Activated CD4-positive, alpha-beta T cell treated with anti-CD3 and anti-CD28 coated beads, Interleukin-2, Interleukin-4, amounts not matched to agents 100 ng/mL and 50 ng/mL, durations not matched to agents 16 hours and 8 hours (primary cell): ENCODE data around the gene WDFY3.
"Not testable (repeated sequence)": the region's sequence is repeated elsewhere in the genome, so short reads cannot be mapped to it uniquely, and the experiment has no call there.

ENCODE experiments used
- DNase-seq: peaks from one replicate; pipeline ENCODE4 v3.0.0-alpha.2; 2020; ENCODE audit warnings: low spot score

Gene WDFY3

DNA sequence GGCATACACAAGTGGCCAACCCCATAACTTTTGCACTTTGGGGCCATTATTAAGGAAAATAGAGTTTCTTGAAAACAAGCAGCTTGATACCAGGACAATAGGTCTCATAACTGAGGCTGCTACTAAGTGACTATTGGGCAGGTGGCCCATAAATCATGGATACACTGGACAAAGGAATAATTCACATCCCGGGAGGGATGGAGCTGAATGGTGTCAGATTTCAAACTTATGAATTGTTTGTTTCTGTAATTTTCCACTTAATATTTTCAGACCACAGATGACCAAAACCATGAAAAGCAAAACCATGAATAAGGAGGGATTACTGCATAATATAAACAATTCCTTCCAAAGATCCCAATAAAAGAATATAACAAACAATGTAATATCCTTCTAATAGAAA, 114.4 kb downstream of the WDFY3 start:
- DNase-seq, result no peak

DNA sequence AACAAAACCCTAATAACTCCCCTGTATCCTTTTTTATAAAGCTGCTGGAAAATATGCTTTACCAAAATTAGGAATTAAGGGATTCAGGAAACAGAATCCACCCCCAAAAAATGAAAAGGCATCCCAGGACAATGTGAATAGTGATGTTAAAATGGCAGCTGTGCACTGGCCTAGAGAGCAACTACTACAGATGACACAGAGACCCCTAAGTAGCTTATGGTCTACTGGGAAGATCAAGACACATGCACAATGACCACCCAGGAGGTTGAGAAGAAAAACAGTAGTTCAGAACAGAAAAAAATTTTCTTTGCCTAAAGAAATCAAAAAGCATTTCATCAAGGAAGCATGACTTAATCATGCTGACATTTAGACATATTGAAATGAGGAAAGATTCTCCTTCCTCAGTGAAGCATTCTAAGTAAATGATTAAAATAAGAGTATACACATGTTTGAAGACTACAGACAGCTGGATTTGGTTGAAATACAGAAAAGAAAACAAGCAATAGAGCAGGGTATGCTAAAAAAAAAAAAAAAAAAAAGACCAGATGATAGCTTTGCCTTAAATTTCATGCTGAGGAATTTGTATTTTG, 117.3 kb downstream of the WDFY3 start:
- no peak for DNase-seq

DNA sequence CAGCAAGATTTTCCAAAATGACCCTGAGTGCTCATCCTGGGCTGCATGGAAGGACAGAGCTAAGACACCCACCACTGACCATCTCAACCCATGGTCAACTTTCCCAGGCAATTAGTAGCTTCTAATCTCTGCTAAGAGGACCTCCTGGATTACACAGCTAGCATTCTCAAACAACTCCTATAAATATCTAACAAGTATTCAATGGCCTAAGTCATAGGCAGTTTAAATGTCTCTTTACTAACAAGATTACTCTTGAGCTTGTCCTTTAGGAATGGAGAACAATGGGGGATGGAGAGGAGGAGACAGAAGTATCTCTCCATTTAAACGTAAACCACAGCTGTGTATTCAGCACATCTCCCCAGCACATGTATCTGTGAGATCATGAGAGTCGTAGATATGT, 118.1 kb downstream of the WDFY3 start:
- DNase-seq, result no peak

DNA sequence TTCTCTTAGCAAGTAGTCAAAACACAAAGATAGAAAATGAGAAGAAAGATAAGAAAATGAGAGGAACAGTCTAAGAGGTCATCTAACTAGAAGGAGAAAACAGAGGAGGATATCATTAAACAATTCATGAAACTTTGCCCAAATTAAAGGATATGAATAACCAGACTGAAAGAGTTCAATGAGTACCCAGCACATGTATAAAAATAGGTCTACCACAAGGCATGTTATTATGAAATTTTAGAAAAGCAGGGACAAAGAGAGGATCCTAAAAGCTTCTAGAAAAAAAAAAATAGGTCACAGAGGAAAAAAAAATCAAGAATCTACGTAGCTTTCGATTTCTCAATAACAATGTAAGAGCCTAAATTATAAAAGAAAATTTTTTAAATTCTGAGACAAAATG, 118.5 kb downstream of the WDFY3 start:
- DNase-seq, result no peak

DNA sequence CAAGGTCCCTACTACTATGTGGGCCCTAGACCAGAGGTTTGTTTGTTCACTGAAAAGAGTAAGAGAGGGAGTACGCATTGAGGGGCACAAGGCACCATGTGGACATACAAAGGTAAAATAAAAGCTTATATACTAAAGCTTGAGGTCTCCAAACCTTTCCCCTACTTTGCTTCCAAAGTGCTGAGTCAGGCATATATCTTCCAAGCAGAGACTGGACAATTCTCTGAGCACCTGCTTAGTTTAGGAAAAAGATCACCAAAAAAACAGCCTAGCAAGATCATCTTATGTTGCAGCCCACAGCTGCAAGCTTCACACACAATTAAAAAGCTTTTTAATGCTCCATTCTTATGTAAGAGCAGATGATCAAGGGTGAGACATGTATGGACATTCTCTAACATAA, 119.5 kb downstream of the WDFY3 start:
- DNase-seq, result no peak

DNA sequence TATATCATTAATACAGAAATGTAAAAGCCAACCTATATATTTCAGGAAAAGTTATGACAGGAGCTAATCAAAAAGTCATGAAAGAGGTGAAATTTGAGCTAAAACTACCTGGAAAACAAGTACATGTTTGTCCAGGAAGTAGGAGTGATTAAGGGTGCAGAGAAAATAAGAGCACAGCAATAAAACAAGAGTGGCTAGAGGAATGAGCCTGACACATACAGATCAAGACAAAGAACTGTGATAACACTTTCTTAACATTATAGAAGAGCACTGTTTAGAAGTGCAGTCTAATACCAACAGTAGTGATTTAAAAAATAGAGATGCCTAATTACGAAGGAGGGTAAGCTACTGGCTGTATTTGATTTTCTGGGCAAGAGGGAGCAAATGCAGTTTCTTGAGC, 125.1 kb downstream of the WDFY3 start:
- no peak for DNase-seq

DNA sequence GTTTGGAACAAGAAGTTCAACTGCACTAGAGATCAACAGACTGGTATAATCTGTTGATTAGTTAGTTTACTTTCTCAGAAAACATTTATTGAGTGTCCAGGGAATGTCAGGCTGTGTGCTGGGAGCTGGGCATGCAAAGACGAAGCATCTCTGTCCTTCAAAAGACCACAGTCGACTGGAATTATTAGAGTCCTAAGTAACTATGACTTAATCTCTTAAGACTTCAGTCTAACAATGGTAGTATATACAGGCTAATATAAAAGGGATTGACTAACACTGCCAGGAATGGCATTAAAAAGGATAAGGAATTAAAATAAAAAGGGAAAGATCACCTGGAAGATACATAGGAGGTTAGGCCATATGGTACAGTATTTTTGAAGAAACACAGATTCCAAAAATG, 128.7 kb downstream of the WDFY3 start:
- no peak for DNase-seq

DNA sequence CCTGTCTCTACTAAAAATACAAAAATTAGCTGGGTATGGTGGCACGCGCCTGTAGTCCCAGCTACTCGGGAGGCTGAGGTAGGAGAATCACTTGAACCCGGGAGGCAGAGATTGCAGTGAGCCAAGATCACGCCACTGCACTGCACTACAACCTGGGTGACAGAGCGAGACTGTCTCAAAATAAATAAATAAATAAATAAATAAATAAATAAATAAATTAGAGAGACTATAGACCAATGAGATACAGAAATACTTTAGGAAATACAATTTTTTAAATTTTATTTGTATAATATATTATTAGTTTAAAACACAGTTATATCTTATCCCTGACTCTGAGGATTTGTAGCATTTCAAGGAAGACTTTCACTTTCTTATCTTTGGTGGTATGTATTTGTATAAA, 136.9 kb downstream of the WDFY3 start:
- not testable (repeated sequence) for DNase-seq

DNA sequence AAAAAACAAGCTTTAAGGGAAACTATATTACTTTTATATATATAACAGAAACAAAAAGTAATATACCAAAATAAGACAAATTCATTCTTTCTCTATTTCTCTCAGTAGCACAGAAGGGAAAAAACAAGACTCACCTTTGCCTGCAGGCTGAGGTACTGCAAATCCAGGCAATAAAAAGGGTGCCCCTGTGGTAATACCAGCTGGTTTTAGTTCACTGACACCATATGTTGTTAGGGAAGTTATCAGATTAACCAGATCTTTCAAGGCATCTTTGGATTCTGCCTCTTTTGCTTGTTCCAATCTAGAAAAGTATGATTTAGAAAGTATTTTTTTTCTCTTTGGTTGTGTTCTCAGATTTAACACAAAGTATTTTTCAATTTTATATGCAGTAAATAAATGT, 139.8 kb downstream of the WDFY3 start:
- DNase-seq, result no peak

DNA sequence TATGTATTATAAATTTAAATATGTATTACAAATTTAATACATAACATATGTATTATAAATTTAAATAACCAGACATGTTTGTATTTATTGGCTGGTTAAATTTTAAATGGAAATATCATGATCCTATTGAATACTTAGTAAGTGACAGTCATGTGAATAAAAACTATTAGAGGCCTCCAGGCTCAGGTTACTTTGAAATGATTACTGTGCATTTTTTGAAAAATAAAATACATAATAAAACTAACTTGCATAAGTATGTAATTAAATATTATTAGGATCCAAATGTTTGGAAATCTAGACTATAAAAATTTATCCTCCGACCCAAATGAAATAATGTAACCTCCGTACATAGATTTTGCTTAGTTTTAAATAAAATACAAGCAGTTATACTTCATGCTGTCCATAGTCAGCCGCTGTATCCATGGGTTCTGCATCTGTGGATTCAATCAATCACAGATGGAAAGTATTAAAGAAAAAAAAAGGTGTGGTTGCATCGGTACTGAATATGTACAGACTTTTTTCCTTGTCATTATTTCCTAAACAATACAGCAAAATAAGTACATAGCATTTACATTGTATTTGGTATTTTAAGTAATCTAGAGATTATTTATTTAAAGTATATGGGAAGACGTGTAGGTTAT, 140.7 kb downstream of the WDFY3 start:
- no peak for DNase-seq

DNA sequence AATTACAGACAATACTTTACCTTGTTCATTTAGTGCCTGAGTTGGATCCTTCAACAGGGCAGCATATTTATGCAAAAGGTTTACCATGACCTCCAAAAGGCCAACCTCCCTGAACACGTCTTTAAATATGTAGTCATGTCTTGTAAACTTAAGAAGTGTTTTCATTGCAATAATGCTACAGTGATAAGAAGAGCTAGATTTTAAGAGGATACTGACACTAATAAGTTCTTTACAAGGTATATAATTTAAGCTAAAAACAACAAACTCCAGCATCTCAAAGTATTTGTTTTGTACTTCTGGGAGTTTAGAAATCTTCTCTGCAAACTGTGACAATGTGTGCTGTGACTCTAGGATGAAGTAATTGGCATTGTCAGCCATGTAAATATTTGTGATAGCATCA, 145.4 kb downstream of the WDFY3 start:
- DNase-seq, result no peak

DNA sequence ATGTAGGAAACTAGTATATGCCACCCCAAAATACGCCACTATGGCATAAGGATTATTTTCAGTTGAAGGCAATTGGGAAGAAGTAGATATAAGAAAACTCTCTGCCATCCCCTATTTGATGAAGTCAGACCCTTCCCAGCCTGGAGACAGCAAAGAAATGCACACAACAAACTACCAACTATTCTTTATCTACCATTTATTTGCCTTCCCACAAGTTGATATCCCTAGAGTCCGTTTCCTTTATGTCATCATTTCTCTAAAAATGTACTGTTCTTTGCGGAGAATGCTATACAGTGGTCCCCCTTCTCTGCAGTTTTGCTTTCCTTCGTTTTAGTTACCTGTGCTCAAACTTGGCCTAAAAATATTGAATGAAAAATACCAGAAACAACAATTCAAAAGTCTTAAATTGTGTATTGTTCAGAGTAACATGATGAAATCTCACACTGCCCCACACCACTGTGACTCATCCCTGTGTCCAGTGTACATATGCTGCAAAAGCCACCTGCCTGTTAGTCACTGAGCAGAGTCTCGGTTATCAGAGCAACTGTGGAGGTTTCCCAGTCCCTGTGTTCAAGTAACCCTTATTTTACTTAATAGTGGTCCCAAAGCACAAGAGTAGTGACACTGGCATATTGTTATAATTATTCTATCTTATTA, 152.3 kb downstream of the WDFY3 start:
- no peak for DNase-seq

DNA sequence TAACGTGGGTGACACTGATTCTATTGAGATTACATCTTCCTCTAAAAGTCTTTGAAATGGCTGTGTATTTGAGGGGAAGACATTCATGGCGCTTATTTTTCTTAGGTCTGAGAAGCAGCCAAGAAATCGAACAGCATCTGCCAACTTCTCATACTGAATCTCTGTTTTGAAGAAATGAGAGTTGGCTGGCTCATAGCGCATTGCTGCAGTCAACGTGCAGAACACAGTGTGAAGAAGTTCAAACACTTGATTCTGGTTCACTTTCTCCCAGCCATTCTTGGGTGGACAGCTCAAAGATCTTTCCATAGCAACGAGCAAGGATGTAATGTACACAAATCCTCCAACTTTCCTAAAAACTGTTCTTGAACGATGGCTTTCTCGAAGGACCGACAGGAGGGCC, 156.5 kb downstream of the WDFY3 start:
- DNase-seq, result no peak

DNA sequence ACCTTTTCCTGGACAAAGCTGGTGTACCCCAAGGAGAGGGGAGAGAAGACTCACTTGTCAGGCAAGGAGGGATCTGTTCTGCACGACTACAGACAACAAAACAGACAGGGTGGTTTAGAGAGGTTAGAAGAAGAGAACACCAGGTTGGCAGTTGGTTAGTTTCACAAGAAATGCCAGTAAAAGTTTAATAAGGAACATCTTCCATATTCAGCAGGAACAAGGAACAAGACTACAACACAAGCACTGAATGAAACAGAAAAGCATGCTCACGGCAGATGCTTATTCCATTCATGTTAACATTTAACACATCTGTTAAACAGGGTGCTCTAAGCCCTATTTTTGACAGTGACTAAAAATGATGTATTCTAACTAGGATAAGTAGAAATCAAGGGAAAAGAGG, 158.2 kb downstream of the WDFY3 start:
- no peak for DNase-seq

DNA sequence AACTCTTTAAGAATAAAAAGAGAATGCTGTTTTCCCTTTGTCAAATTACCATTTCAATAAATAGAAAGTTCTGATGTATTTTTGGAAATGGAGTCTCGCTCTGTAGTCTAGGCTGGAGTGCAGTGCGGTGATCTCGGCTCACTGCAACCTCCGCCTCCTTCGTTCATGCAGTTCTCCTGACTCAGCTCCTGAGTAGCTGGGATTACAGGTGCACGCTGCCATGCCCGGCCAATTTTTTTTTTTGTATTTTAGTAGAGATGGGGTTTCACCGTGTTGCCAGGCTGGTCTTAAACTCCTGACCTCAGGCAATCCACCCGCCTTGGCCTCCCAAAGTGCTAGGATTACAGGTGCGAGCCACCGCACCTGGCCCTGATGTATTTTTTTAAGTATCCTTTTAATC, 159.9 kb downstream of the WDFY3 start:
- not testable (repeated sequence) for DNase-seq

DNA sequence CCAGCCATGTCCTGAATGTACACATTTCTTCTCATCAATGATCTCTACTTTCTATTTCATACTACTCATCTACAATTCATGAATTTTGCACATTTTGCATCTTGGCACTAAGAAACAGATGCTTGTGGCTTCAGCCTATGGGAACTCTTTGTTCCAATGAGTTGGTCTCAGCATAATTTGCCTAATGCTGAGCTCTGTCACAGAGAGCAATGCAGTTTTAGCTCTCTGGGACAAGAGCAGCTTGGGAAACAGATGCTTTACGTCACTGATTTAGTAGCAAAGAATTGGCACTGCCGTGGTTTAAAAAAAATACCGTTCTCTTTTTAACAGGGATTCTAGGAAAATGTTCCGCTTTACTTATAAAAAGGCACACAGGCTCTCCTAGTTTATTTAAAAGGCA, 162.4 kb downstream of the WDFY3 start:
- no peak for DNase-seq

DNA sequence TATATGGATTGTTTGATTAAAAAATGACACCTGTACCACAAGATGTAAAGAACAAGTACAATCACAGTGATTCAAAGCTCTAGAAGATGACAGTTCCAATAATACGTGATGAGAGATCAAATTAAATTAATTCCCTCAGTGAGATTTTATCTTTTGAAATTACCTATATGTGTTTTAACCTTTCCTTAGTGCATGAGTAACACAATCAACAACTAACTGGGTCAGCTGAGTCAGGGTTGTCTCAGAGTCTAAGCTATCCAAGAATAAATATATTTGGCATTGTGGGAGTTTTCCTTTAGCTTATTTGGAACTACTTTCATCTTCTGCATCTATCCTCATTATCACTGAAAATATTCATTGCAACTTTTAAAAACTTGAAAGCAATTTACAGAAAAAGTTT, 162.8 kb downstream of the WDFY3 start:
- no peak for DNase-seq

DNA sequence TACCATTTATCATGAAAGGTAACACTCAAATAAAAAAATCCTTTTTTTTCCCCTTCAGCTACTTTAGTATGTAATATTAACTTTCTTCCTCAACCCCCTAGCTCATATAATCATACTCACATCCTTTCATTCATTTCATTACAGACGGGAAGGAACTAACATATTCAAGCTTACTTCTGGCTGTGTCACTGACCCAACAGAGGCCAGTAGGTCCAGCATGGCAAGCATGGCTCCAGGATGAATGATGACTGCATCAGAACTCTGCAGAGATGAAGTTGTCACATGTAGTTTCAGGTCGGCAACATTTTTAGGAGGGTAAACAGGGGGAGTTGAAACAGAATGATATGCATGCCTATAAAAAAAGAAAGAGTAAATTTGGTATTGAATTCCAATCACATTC, 163.4 kb downstream of the WDFY3 start:
- no peak for DNase-seq

DNA sequence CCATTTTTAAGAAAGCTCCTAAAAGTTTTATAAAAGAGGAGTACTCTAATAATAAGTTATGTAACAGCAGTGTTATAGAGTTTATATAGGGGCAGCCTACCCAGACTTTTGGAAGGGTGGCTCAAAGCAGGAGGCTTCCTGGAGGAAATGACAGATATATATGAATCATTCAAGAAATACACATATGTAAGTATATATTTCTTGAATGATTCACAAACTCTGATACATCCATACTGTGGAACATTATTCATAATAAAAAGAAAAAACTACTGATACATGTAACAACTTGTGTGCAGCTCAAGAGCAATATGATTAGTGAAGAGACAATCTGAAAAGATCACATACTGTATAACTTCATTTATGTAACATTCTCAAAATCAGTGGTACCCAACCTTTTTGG, 166.2 kb downstream of the WDFY3 start:
- no peak for DNase-seq

DNA sequence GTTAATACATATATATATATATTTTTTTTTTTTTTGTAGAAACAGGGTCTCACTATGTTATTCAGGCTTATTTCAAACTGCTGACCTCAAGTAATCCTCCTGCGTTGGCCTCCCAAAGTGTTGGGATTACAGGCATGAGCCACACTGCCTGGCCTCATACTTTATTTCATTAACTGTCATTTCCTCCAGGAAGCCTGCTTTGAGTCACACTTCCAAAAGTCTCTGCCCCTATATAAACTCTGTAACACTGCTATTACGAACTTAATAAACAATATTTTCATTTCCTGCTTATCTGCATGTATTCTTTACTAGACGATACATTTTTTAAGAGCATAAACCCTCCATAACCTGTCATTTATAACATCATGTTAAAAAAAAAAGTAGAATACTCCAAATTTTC, 167.2 kb downstream of the WDFY3 start:
- no peak for DNase-seq

DNA sequence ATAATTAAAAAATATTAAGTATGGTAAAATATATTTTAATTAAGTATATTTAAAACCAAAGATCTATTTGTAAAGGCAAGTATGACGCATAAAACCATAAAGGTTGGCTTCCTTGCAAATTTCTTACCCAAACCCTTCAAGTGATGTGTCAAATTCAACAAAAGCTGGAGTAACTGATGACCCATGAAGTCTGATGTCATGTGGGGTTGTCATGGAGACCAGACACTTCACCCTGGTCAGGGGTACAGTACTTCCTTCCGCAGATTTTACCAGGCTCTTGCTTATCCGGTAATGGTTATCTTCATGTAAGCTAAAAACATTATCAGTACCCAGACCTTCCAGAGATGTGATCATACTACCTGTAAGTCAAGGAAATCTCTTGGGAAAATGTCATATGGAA, 170.1 kb downstream of the WDFY3 start:
- DNase-seq, result no peak

DNA sequence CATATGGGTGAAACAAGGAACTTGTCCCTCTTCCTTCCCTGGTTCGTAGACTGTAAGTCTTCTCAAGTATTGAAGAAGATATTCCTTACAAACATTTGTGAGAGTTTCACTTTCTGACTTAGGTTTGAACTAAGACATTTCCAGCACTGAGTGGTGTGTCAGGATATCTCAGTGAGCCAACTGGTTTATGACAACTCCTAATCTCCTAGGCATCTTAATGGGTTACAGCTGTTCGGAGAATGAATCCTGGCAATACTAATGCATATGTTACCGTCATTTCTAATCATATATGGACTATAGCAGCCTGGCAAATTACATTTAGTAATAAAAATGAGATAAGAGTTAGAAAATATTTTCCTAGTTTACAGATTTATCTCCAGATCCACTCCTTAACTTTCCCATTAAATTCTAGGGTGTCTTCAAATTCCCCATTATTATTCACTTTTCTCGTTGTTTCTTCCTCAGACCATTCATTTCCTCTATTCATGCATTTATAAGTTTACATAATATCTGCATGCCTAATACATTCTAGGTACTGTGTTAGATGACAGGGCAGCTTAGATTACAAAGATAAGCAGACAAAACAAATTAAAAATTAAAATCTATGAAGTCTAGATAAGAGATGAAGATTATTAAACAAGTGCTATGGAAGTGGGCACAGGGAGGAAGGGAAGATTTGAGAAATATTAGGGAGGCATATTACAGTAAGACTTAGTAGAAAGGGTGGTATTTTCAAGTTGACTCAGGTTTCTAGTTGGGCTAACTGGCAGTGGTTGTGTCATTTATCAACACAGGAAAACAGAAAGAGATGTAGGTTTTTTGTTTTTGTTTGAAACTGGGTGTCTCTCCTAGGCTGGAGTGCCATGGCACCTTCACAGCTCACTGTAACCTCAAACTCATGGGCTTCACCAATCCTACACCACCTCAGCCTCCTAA, 173.9 kb downstream of the WDFY3 start:
- DNase-seq, result no peak
